ENCODE results near the gene PHLDB2. TPM values are rescaled to one million over a fixed set of nuclear protein-coding genes. Genes with fewer than 3 reads are reported as not detected.

The PHLDB2 gene
- total and polyA plus RNA-seq, 3 experiments from 2014 or later = 1.9 to 8.1 (median 2.2) TPM

- Mint-ChIP-seq H3K9me3 (no peaks in the 10 kb centered on the region), H3K27me3 (peaks cover 0 to 2% of the 10 kb centered on the region in 2 donors), H3K4me1 (peaks cover 43 to 58% (median 53%) of the 10 kb centered on the region in 3 donors), H3K4me3 (peak overlapping the region; percentile 90 to 98 (median 93)), H3K27ac (peak overlapping the region; percentile 88 to 96 (median 92)), H3K36me3 (peaks cover 0 to 25% (median 7%) of the 10 kb centered on the region in 3 donors)
- H3K27ac ChIP-seq (ENCODE audit: low read depth, low read length) = peak overlapping the region; percentile 87
- peak overlapping the region; percentile 97 for H3K4me3 ChIP-seq (ENCODE audit: low read length)
- ChIA-PET POLR2A (interaction anchor here (0.5 to 2.1 kb wide), 9 partner anchors 9 to 652 kb away, joined by 3 to 13 read pairs (median 5); partner anchors contain the start of genes ATG3 and SLC35A5), CTCF (interaction anchor here (1.0 to 3.9 kb wide), 12 partner anchors 10 to 551 kb away, joined by 3 to 28 read pairs (median 6); partner anchors contain the start of gene PHLDB2)
- H3K9me3 ChIP-seq (ENCODE audit: low read length) = no peaks in the 10 kb centered on the region
- no peaks in the 10 kb centered on the region for H3K27me3 ChIP-seq (ENCODE audit: insufficient read depth, low read length, poor library complexity, severe bottlenecking)
- DNase-seq = peak in 2 of 5 donors; percentile 19 to 25
- no peaks in the 10 kb centered on the region for H3K36me3 ChIP-seq (ENCODE audit: insufficient read depth, low read length)
- peaks cover 37% of the 10 kb centered on the region for H3K4me1 ChIP-seq (ENCODE audit: insufficient read depth, low read length)
Measured at GRCh38 chr3:111979434-111980038, 120.5 kb downstream of the PHLDB2 start.

DNA sequence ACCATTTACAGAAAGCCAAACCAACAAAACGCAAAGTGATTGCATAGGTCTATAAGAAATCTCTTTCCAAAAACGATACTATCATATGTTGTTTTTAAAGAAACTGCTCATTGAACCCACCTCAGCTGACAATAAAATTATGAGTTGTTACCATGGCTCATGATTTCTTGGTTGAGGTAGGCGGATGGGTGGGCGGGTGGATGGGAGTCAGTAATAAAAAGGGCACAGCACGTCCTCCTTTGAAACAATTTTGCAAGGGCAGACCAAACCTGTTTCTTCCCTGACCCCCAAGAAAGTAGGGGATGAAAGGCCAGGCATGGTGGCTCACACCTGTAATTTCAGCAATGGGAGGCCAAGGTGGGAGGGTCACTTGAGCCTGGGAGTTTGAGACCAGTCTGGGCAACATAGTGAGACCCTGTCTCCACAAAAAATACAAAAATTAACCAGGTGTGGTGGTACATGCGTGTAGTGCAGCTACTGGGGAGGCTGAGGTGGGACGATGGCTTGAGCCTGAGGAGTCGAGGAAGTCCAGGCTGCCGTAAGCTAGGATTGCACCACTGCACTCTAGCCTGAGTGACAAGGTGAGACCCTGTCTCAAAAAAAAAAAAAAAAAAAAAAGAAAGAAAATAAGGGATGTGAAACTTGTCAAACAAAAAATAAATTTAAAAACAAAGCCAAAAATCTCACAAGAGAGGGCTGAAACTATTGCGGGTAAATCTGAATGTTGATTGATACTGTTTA lies 121.8 kb downstream of the PHLDB2 start:
- Mint-ChIP-seq H3K4me3 (peak overlapping the region; percentile 34 to 97 (median 91)), H3K4me1 (peaks cover 56 to 72% (median 67%) of the 10 kb centered on the region in 3 donors), H3K27me3 (peaks cover 0 to 2% of the 10 kb centered on the region in 2 donors), H3K36me3 (peaks cover 0 to 34% (median 7%) of the 10 kb centered on the region in 3 donors), H3K27ac (peak overlapping the region in 5 of 8 donors; percentile 12 to 66 (median 26)), H3K9me3 (no peaks in the 10 kb centered on the region)
- Histone ChIP-seq H3K4me1 (ENCODE audit: insufficient read depth, low read length) (peaks cover 37% of the 10 kb centered on the region), H3K27me3 (ENCODE audit: insufficient read depth, low read length, poor library complexity, severe bottlenecking) (no peaks in the 10 kb centered on the region), H3K9me3 (ENCODE audit: low read length) (no peaks in the 10 kb centered on the region), H3K36me3 (ENCODE audit: insufficient read depth, low read length) (no peaks in the 10 kb centered on the region), H3K4me3 (ENCODE audit: low read length) (no peak overlapping the region), H3K27ac (ENCODE audit: low read depth, low read length) (no peak overlapping the region)
- ChIA-PET CTCF (no interaction called here), POLR2A (no interaction called here)
- no peak for DNase-seq

DNA sequence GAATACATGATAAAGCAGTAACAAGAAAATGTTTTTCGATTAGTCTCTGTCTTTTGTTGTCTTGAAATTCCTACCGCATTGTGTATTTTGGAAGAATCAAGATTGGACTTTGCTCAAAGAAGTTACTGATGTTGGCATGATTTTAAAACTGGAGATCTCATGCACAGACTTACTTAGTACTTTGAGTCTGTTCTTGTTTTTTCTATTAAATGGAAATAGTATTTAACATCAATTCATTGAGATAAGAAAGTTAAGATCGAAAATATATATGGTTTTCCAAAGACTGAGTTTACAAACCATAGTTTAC lies 122.3 kb downstream of the PHLDB2 start:
- no peaks in the 10 kb centered on the region for H3K9me3 Mint-ChIP-seq
- H3K4me3 Mint-ChIP-seq = peak overlapping the region in 6 of 7 donors; percentile 21 to 97 (median 38)
- POLR2A ChIA-PET = no interaction called here

GRCh38 chr3:111984636-111985298 lies 125.7 kb downstream of the PHLDB2 start:
- Mint-ChIP-seq H3K27me3 (no peaks in the 10 kb centered on the region), H3K36me3 (peaks cover 0 to 54% (median 10%) of the 10 kb centered on the region in 3 donors), H3K27ac (peak overlapping the region; percentile 9 to 89 (median 24)), H3K4me3 (peak overlapping the region in 1 of 7 donors; percentile 3), H3K9me3 (no peaks in the 10 kb centered on the region), H3K4me1 (peaks cover 60 to 86% (median 82%) of the 10 kb centered on the region in 3 donors)
- Histone ChIP-seq H3K36me3 (ENCODE audit: insufficient read depth, low read length) (peaks cover 11% of the 10 kb centered on the region), H3K4me3 (ENCODE audit: low read length) (no peak overlapping the region), H3K27me3 (ENCODE audit: insufficient read depth, low read length, poor library complexity, severe bottlenecking) (no peaks in the 10 kb centered on the region), H3K27ac (ENCODE audit: low read depth, low read length) (no peak overlapping the region), H3K9me3 (ENCODE audit: low read length) (no peaks in the 10 kb centered on the region), H3K4me1 (ENCODE audit: insufficient read depth, low read length) (peaks cover 32% of the 10 kb centered on the region)
- no peak for DNase-seq
- ChIA-PET POLR2A (no interaction called here), CTCF (interaction anchor here (1.0 kb wide), 1 partner anchor 268 kb away, joined by 3 read pairs; no protein-coding TSS in a partner anchor)

More for the DNA sequence above, 122.3 kb downstream of the PHLDB2 start:
- CTCF ChIA-PET = no interaction called here
- H3K36me3 ChIP-seq (ENCODE audit: insufficient read depth, low read length) = no peaks in the 10 kb centered on the region
- Mint-ChIP-seq H3K4me1 (peaks cover 57 to 74% (median 71%) of the 10 kb centered on the region in 3 donors), H3K27ac (peak overlapping the region in 2 of 8 donors; percentile 4 to 26), H3K36me3 (peaks cover 0 to 37% (median 7%) of the 10 kb centered on the region in 3 donors), H3K27me3 (peaks cover 0 to 2% of the 10 kb centered on the region in 2 donors)
- no peak for DNase-seq
- no peak overlapping the region for H3K27ac ChIP-seq (ENCODE audit: low read depth, low read length)
- peaks cover 37% of the 10 kb centered on the region for H3K4me1 ChIP-seq (ENCODE audit: insufficient read depth, low read length)
- no peaks in the 10 kb centered on the region for H3K27me3 ChIP-seq (ENCODE audit: insufficient read depth, low read length, poor library complexity, severe bottlenecking)
- no peaks in the 10 kb centered on the region for H3K9me3 ChIP-seq (ENCODE audit: low read length)
- no peak overlapping the region for H3K4me3 ChIP-seq (ENCODE audit: low read length)

DNA sequence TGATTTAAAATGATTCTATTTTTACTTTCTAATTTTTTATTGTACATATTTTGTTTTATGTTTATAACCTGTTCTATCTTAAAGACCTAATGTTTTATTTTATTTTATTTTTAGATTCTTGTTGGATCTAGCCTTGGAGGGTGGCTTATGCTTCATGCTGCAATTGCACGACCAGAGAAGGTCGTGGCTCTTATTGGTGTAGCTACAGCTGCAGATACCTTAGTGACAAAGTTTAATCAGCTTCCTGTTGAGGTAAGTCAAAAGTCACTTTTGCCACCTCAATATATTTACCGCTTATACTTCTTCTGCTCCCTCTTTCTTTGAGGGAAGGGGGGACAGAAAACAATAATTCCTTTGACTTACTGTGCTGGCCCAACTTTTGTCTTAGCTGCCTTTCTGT lies 127.7 kb downstream of the PHLDB2 start:
- Mint-ChIP-seq H3K27me3 (no peaks in the 10 kb centered on the region), H3K27ac (peak overlapping the region in 4 of 8 donors; percentile 17 to 83 (median 53)), H3K36me3 (peaks cover 0 to 59% (median 11%) of the 10 kb centered on the region in 3 donors), H3K4me1 (peaks cover 41 to 65% (median 61%) of the 10 kb centered on the region in 3 donors), H3K9me3 (no peaks in the 10 kb centered on the region), H3K4me3 (no peak overlapping the region)
- Histone ChIP-seq H3K4me1 (ENCODE audit: insufficient read depth, low read length) (peaks cover 14% of the 10 kb centered on the region), H3K9me3 (ENCODE audit: low read length) (no peaks in the 10 kb centered on the region), H3K27me3 (ENCODE audit: insufficient read depth, low read length, poor library complexity, severe bottlenecking) (no peaks in the 10 kb centered on the region), H3K4me3 (ENCODE audit: low read length) (no peak overlapping the region), H3K27ac (ENCODE audit: low read depth, low read length) (no peak overlapping the region), H3K36me3 (ENCODE audit: insufficient read depth, low read length) (peaks cover 15% of the 10 kb centered on the region)
- ChIA-PET CTCF (interaction anchor here (1.7 to 4.7 kb wide), 2 partner anchors 28 to 270 kb away, joined by 5 to 47 read pairs; no protein-coding TSS in a partner anchor), POLR2A (no interaction called here)
- no peak for DNase-seq

GRCh38 chr3:111989061-111989678 lies 130.1 kb downstream of the PHLDB2 start:
- Mint-ChIP-seq H3K27me3 (no peaks in the 10 kb centered on the region), H3K9me3 (no peaks in the 10 kb centered on the region), H3K36me3 (peaks cover 5 to 62% (median 15%) of the 10 kb centered on the region in 3 donors), H3K4me1 (peaks cover 27 to 42% (median 42%) of the 10 kb centered on the region in 3 donors), H3K4me3 (no peak overlapping the region), H3K27ac (peak overlapping the region in 1 of 8 donors; percentile 44)
- ChIA-PET POLR2A (interaction anchor here (2.3 kb wide), 1 partner anchor 10 kb away, joined by 13 read pairs; the partner anchor contains the start of gene ABHD10), CTCF (interaction anchor here (0.9 to 4.7 kb wide), 9 partner anchors 10 to 271 kb away, joined by 3 to 47 read pairs (median 6); partner anchors contain the start of genes ABHD10 and TAGLN3)
- Histone ChIP-seq H3K4me3 (ENCODE audit: low read length) (no peak overlapping the region), H3K4me1 (ENCODE audit: insufficient read depth, low read length) (peaks cover 2% of the 10 kb centered on the region), H3K27ac (ENCODE audit: low read depth, low read length) (no peak overlapping the region), H3K27me3 (ENCODE audit: insufficient read depth, low read length, poor library complexity, severe bottlenecking) (no peaks in the 10 kb centered on the region), H3K9me3 (ENCODE audit: low read length) (no peaks in the 10 kb centered on the region), H3K36me3 (ENCODE audit: insufficient read depth, low read length) (peaks cover 15% of the 10 kb centered on the region)
- peak in 1 of 5 donors; percentile 14 for DNase-seq

- H3K36me3 ChIP-seq (ENCODE audit: insufficient read depth, low read length) = peaks cover 4% of the 10 kb centered on the region
- H3K27me3 ChIP-seq (ENCODE audit: insufficient read depth, low read length, poor library complexity, severe bottlenecking) = no peaks in the 10 kb centered on the region
- no peaks in the 10 kb centered on the region for H3K4me1 ChIP-seq (ENCODE audit: insufficient read depth, low read length)
- no peaks in the 10 kb centered on the region for H3K9me3 ChIP-seq (ENCODE audit: low read length)
- Mint-ChIP-seq H3K4me1 (peaks cover 6 to 13% (median 9%) of the 10 kb centered on the region in 3 donors), H3K36me3 (peaks cover 5 to 36% (median 12%) of the 10 kb centered on the region in 3 donors), H3K27ac (no peak overlapping the region), H3K27me3 (no peaks in the 10 kb centered on the region), H3K4me3 (no peak overlapping the region), H3K9me3 (no peaks in the 10 kb centered on the region)
- POLR2A ChIA-PET = no interaction called here
- no peak overlapping the region for H3K27ac ChIP-seq (ENCODE audit: low read depth, low read length)
- no peak overlapping the region for H3K4me3 ChIP-seq (ENCODE audit: low read length)
- DNase-seq = no peak
- CTCF ChIA-PET = interaction anchor here (1.0 to 2.8 kb wide), 3 partner anchors 14 to 20 kb away, joined by 3 to 12 read pairs (median 4); partner anchors contain the start of gene ABHD10
Measured at GRCh38 chr3:111993038-111993437, 134.0 kb downstream of the PHLDB2 start.

Measured in CD8-positive, alpha-beta memory T cell (primary cell).